NCI-H2196 (cell line): Measurements from ENCODE around the gene TMPRSS9.

Experiments used
- DNase-seq: peaks from one replicate; lab custom pipeline; 2025; ENCODE audit not compliant: unreplicated experiment; lab: John Stamatoyannopoulos, UW

Gene TMPRSS9

GRCh38 chr19:2359992-2360685 lies at the start of gene TMPRSS9:
TMPRSS9 (plus strand) TSS chr19:2360265; CDS start chr19:2389786, 29,521 bp downstream.
- no peak for DNase-seq

GRCh38 chr19:2311093-2311492 lies 49.0 kb upstream of the TMPRSS9 start:
- DNase-seq, result no peak

DNA sequence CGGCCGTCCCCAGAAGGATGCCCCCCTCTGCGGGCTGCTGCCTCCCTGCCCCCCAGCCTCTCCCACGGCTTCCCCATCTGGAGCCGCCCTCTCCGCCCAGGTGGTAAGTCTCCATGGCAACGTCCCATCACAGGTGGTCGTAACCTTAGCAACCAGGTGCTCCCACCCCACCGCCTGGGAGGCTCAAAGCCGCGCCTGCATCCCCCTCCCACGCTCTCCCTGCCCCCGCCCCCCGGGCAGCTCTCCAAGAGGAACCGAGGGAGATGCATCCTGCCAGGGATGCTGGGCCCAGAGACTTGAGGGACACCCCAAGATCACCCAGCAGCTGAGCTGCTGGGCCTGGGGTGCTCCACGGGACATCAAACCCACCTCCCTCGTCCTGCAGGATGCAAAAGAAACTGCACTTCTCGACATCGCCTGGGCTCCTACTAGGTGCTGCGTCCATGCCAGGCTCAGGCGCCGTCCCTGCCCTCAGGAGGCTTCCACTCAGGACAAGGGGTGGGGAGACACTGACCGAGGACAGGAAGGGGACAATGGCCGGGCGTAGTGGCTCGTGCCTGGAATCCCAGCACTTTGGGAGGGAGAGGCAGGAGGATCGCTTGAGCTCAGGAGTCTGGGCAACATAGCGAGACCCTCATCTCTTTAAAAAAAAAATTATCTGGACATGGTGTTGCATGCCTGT lies 47.1 kb upstream of the TMPRSS9 start:
- peak; percentile 35 for DNase-seq

DNA sequence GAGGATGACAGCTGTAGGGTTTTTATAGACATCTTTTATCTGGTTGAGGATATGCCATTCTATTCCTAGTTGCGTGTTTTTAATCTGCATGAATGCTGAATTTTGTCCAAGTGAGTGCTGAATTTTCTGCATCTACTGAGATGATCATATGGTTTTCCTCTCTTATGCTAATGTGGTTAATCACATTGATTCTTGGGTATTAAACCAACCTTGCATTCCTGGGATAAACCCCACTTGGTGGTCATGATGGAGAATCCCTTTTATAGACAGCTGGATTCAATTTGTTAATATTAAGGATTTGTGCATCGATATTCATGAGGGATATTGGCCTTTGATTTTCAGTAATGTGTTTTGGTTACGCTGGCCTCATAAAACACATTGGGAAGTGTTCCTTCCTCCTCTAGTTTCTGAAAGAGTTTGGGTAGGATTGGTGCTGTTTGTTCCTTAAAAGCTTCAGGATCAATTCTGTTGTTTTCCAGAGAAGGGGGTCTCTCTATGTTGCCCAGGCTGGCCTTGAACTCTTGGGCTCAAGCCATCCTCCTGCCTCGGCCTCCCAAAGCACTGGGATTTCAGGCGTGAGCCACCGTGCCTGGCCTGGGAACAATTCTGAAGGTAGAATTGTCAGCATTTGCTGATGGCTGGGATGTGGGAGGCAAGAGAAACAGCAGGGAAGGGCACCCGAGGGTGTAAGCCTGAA lies 44.8 kb upstream of the TMPRSS9 start:
- DNase-seq, result no peak

- DNase-seq, result no peak
These were observed 44.2 kb upstream of the TMPRSS9 start for GRCh38 chr19:2315818-2316353.

DNA sequence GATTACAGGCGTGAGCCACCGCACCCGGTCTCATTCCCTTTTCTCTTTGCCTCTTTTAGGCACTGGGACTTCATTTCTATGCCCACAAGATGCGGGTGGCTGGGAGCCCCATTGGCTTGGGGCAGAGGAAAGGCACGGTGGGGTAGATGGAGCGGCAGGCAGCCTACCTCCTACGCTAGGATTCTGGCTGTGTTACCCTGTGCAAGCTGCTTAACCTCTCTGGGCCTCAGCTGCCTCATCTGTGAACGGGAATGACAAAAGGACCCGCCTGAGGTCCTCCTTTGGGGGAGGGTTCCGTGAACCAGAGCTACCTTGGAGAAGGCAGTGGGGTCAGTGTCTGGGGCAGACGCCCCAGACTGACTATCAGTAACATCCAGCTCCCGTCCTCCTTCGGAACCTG lies 42.8 kb upstream of the TMPRSS9 start:
- DNase-seq, result no peak

- DNase-seq, result no peak
These were observed 42.3 kb upstream of the TMPRSS9 start for GRCh38 chr19:2317756-2318155.

DNA sequence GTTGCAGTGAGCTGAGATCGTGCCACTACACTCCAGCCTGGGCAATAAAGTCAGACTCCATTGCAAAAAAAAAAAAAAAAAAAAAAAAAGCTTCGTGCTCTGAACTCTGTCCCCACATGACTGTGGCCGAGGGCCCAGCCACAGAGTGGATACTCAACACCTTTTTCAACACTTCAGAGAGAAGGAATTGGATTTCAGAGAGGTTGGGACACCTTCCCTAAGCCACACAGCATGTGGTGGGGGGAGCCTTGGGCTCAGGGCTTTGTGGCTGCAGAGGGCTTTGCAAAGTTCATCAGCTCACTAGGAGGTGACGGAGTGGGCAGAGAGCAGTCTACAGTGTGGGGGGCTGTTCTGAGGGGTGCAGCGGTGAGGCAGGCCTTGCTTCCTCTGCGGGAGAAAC lies 41.1 kb upstream of the TMPRSS9 start:
- DNase-seq, result no peak

- no peak for DNase-seq
These were observed 40.5 kb upstream of the TMPRSS9 start for GRCh38 chr19:2319551-2319950.

DNA sequence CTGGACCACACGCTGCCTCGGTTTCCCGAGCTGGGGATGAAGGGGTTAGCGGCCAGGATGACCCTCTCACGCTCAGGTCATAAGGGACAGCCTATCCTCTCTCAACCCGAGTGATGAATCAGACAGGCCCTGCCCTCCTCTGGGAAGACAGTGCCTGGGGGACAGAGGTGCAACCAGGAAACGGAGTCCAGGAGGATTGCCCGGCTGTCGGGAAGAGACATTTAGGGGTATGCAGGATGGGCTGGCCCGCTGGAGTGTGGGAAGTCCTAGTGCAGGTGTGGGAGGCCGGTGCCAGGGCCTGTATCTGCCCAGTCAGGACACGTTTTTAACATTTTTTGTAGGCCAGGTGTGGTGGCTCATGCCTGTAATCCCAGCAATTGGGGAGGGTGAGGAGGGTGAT lies 40.0 kb upstream of the TMPRSS9 start:
- DNase-seq, result no peak

DNA sequence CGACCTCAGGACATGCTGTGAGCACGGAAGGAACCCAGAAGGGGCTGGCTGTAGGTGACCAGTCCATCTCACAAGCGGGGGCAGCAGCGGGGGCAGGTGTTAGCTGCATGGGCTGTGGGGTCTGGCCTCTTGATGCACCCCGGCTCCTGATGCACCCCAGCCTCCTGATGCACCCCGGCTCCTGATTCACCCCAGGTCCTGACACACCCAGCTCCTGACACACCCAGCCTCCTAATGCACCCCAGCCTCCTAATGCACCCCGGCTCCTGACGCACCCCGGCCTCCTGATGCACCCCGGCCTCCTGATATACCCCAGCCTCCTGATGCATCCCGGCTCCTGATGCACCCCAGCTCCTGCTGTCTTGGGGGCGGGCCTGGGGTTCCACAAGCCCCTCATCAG lies 39.1 kb upstream of the TMPRSS9 start:
- DNase-seq, result no peak

DNA sequence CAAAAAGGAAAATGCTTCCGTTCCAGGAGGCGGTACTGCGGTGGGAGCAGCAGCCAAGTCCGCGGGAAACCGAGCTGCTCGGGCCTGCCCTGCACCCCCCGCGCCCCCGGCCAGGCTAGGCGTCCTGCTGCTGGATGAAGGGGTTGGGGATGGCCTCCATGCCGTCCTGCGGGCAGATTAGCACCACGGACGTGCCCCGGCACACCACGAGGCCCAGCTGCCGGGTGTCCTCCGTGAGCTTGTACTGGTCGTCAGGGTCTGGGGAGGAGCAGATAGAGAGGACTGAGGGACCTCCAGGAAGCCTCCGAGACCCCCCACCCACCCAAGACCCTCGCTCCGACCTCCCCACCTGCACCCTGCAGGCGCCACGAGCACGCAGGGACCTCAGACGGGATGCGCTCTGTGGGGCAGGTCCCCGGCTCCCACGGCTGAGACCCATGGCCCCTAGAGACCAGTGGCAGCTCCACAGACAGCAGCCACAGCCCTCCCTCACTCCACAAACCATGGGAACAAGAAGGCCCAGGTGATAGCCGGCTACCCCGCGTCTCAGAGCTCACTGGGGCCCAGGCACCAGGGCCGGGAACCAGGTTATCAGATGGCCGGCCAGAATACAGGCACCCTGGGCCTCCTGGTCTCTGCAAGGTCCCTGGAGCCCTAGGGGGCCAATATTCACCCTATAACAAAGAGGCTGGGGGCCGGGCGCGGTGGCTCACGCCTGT lies 38.3 kb upstream of the TMPRSS9 start:
- no peak for DNase-seq

DNA sequence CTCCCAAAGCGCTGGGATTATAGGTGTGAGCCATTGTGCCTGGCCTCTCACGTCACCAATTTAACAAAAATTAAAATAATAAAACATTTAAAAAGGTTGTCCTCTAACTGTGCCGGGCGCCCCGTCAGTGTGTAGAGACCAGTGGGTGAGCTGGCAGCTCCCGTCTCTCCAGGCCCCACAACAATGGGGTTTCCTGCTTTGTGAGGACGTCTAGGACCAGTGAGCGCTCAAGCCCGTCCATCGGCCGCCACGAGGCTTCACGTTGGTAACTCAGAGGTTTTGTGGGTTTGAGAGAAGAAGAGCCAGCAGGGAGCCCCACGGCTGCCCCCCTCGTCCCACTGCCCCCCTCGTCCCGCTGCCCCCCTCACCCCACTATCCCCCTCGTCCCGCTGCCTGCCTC lies 36.4 kb upstream of the TMPRSS9 start:
- DNase-seq, result no peak

GRCh38 chr19:2324220-2324948 lies 35.7 kb upstream of the TMPRSS9 start:
- DNase-seq, result no peak

GRCh38 chr19:2325281-2326046 lies 34.6 kb upstream of the TMPRSS9 start:
- DNase-seq, result no peak

DNA sequence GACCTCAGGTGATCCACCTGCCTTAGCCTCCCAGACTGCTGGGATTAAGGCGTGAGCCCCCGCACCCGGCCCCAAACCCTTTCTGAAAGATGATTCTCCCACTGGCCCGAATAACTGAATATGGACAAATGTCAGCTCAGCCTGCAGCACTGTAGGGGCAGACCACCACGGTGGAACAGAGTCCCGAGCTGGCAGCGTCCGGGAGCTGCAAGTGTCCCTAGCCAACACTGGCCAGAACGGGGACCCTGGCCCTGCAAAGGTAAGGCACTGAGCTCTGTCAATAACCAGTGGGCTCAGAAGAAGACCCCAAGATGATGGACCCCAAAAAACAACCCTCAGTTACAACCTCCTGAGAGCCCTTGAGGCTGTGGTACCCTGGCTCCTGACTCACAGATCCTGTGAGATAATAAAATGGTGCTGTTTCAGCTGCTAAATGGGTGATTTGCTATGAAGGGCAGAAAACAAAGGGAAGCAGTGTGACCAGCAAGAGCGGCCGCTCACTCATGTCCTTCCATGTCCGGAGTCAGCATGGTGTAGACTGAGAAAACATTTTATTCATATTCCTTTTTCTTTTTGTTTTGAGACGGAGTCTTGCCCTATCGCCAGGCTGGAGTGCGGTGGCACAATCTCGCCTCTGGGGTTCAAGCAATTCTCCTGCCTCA lies 33.2 kb upstream of the TMPRSS9 start:
- DNase-seq, result no peak

GRCh38 chr19:2327773-2328400 lies 32.2 kb upstream of the TMPRSS9 start:
- peak; percentile 59 for DNase-seq

- peak; percentile 93 for DNase-seq
These were observed 31.5 kb upstream of the TMPRSS9 start, which contains the start of the genes LSM7 and SPPL2B for GRCh38 chr19:2328401-2329148. LSM7 (minus strand) TSS chr19:2328586; CDS start chr19:2328566, 20 bp downstream. SPPL2B (plus strand) TSS chr19:2328684; CDS start chr19:2328710, 26 bp downstream.
